SK-N-SH treated with all-trans-retinoic acid at 6 μM for 48 hours (cell line): Measurements from ENCODE around the gene DUSP6.

ENCODE experiments used
- ATAC-seq: fragments of 200-7000 bp; cut with Tn5 transposase; 3 replicates; pipeline ENCODE4 v1.9.1; 2020; ENCODE audit warnings: mild to moderate bottlenecking, moderate library complexity
- ARNTL ChIP-seq: fragments of 450-650 bp; formaldehyde crosslinking; IDR thresholded peaks from 2 replicates; pipeline ENCODE4 v1.5.0; 2020; ENCODE audit warnings: low read depth, mild to moderate bottlenecking, moderate library complexity, borderline replicate concordance
- BACH2 ChIP-seq: fragments of 250-450 bp; sonication (Bioruptor Pico); IDR thresholded peaks from 2 replicates; pipeline ENCODE4 v1.9.0; 2021; ENCODE audit warnings: mild to moderate bottlenecking, borderline replicate concordance
- CREB5 ChIP-seq: fragments of 250-450 bp; sonication (Bioruptor Pico); IDR thresholded peaks from 2 replicates; pipeline ENCODE4 v1.5.1; 2020; ENCODE audit warnings: low read depth, mild to moderate bottlenecking, moderate library complexity
- ESRRG ChIP-seq: fragments of 250-450 bp; sonication (Bioruptor Pico); IDR thresholded peaks from 2 replicates; pipeline ENCODE4 v1.6.1; 2021; ENCODE audit warnings: mild to moderate bottlenecking
- GLIS3 ChIP-seq: fragments of 250-450 bp; sonication (Bioruptor Pico); IDR thresholded peaks from 2 replicates; pipeline ENCODE4 v1.5.0; 2020; ENCODE audit warnings: mild to moderate bottlenecking, moderate library complexity
- ISL1 ChIP-seq: fragments of 250-450 bp; sonication (Bioruptor Pico); IDR thresholded peaks from 2 replicates; pipeline ENCODE4 v2.1.2; 2022; ENCODE audit warnings: mild to moderate bottlenecking, moderate library complexity
- OSR1 ChIP-seq: fragments of 250-450 bp; sonication (Bioruptor Pico); IDR thresholded peaks from 2 replicates; pipeline ENCODE4 v1.8.0; 2022; ENCODE audit warnings: moderate library complexity, mild to moderate bottlenecking, inconsistent platforms
- PATZ1 ChIP-seq: fragments of 250-450 bp; sonication (Bioruptor Pico); IDR thresholded peaks from 2 replicates; pipeline ENCODE4 v1.8.0; 2020; ENCODE audit warnings: mild to moderate bottlenecking, moderate library complexity, borderline replicate concordance
- POU6F1 ChIP-seq: fragments of 250-450 bp; sonication (Bioruptor Pico); IDR thresholded peaks from 2 replicates; pipeline ENCODE4 v1.8.0; 2021; ENCODE audit warnings: low read depth, mild to moderate bottlenecking, moderate library complexity, borderline replicate concordance
- PPARA ChIP-seq: fragments of 250-450 bp; sonication (Bioruptor Pico); IDR thresholded peaks from 2 replicates; pipeline ENCODE4 v1.5.0; 2020; ENCODE audit warnings: mild to moderate bottlenecking, borderline replicate concordance
- RARB ChIP-seq: fragments of 250-450 bp; sonication (Bioruptor Pico); IDR thresholded peaks from 2 replicates; pipeline ENCODE4 v1.8.0; 2021; ENCODE audit warnings: mild to moderate bottlenecking, moderate library complexity
- TCF4 ChIP-seq: fragments of 250-450 bp; sonication (Bioruptor Pico); IDR thresholded peaks from 2 replicates; pipeline ENCODE4 v1.8.0; 2021; ENCODE audit warnings: mild to moderate bottlenecking, moderate library complexity, borderline replicate concordance
- TOX ChIP-seq: fragments of 250-450 bp; sonication (Bioruptor Pico); IDR thresholded peaks from 2 replicates; pipeline ENCODE4 v1.8.0; 2021; ENCODE audit warnings: mild to moderate bottlenecking, moderate library complexity, borderline replicate concordance
- TSHZ2 ChIP-seq: fragments of 250-450 bp; sonication (Bioruptor Pico); IDR thresholded peaks from 2 replicates; pipeline ENCODE4 v1.5.0; 2020; ENCODE audit warnings: mild to moderate bottlenecking, moderate library complexity
- ZC3H10 ChIP-seq: fragments of 250-450 bp; sonication (Bioruptor Pico); IDR thresholded peaks from 2 replicates; pipeline ENCODE4 v1.5.1; 2021; ENCODE audit warnings: mild to moderate bottlenecking, moderate library complexity
- ZFP3 ChIP-seq: fragments of 250-450 bp; sonication (Bioruptor Pico); IDR thresholded peaks from 2 replicates; pipeline ENCODE4 v1.5.0; 2020; ENCODE audit warnings: mild to moderate bottlenecking, moderate library complexity
- ZFP30 ChIP-seq: fragments of 450-650 bp; formaldehyde crosslinking; IDR thresholded peaks from 2 replicates; pipeline ENCODE4 v1.5.0; 2022; ENCODE audit warnings: mild to moderate bottlenecking, moderate library complexity
- ZNF70 ChIP-seq: fragments of 450-650 bp; formaldehyde crosslinking; IDR thresholded peaks from 2 replicates; pipeline ENCODE4 v1.5.0; 2020; ENCODE audit warnings: mild to moderate bottlenecking, moderate library complexity
- ZNF8 ChIP-seq: fragments of 450-650 bp; formaldehyde crosslinking; IDR thresholded peaks from 2 replicates; pipeline ENCODE4 v1.5.0; 2020; ENCODE audit warnings: mild to moderate bottlenecking, moderate library complexity

DUSP6 gene

GRCh38 chr12:89370421-89370831 lies 18.1 kb upstream of the DUSP6 start:
- TF ChIP-seq ZC3H10 (CRISPR knock-in tag) (peak; percentile 29; the same call in 1 of the 2 replicates), OSR1 (CRISPR knock-in tag) (no peak)

GRCh38 chr12:89369166-89369565 lies 16.9 kb upstream of the DUSP6 start:
- TF ChIP-seq ESRRG (CRISPR knock-in tag): no peak
- TF ChIP-seq TSHZ2: no peak
- no peak for TF ChIP-seq TCF4 (CRISPR knock-in tag)
- TF ChIP-seq OSR1 (CRISPR knock-in tag): no peak
- no peak for TF ChIP-seq GLIS3 (CRISPR knock-in tag)
- no peak for TF ChIP-seq ZC3H10 (CRISPR knock-in tag)
- TF ChIP-seq PATZ1 (CRISPR knock-in tag): no peak
- no peak for TF ChIP-seq ISL1
- no peak for TF ChIP-seq ARNTL (CRISPR knock-in tag)
- TF ChIP-seq ZNF70 (CRISPR knock-in tag): no peak
- TF ChIP-seq TOX (CRISPR knock-in tag): no peak
- TF ChIP-seq POU6F1 (CRISPR knock-in tag): no peak
- no peak for TF ChIP-seq RARB (CRISPR knock-in tag)
- no peak for TF ChIP-seq BACH2 (CRISPR knock-in tag)
- TF ChIP-seq ZNF8 (CRISPR knock-in tag): no peak
- no peak for ATAC-seq

More at GRCh38 chr12:89370421-89370831, 18.1 kb upstream of the DUSP6 start:
- ATAC-seq: peak; percentile 66

GRCh38 chr12:89368391-89368790 lies 16.1 kb upstream of the DUSP6 start:
- TF ChIP-seq ARNTL (CRISPR knock-in tag): no peak
- TF ChIP-seq TCF4 (CRISPR knock-in tag): no peak
- no peak for TF ChIP-seq ZNF70 (CRISPR knock-in tag)
- no peak for TF ChIP-seq ZFP3
- TF ChIP-seq ISL1: no peak
- no peak for TF ChIP-seq ZFP30
- TF ChIP-seq ZC3H10 (CRISPR knock-in tag): no peak
- TF ChIP-seq POU6F1 (CRISPR knock-in tag): no peak
- TF ChIP-seq PPARA (CRISPR knock-in tag): no peak
- TF ChIP-seq ZNF8 (CRISPR knock-in tag): no peak
- TF ChIP-seq PATZ1 (CRISPR knock-in tag): no peak
- TF ChIP-seq TSHZ2: no peak
- TF ChIP-seq CREB5: no peak
- no peak for TF ChIP-seq BACH2 (CRISPR knock-in tag)
- ATAC-seq: no peak
